Measurements from ENCODE around the gene DGKG. TPM values are rescaled to one million over a fixed set of nuclear protein-coding genes. Genes with fewer than 3 reads are reported as not detected.

DGKG gene
- total RNA-seq, 4 donors from 2014 or later: 0.84 to 5.8 (median 2.9) TPM

DNA sequence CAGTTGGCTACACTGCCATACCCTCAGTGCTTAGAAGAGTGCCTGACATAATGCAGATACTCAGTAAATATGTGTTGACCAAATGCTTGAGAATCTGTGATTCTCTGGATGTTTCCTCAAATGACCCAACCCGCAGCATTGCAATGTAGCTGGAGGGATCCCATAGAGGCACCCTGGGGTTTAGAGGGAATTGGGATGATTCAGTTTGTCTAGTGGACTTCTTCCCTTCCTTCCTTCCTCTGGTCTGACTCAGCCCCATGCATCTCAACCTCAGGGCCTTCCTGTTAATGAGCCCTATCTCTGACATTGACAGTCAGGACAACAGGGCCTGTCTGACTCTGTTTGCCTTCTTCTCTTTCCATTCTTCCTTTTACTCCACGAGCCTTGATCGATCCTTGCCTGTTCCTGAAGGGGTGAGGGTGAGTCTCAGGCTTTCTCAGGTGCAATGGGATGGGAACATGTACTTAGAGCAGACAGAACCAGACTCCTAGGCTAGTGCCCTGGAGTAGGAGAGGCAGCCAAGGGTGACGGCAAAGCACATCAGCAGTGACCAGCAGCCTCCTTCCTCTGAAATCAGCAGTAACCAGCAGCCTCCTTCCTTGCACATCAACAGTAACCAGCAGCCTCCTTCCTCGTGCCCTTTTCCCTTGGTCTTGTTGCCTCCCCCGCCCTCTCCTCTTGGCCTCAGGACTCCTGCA lies 78.2 kb downstream of the DGKG start:
- TF ChIP-seq, protein P1, sequence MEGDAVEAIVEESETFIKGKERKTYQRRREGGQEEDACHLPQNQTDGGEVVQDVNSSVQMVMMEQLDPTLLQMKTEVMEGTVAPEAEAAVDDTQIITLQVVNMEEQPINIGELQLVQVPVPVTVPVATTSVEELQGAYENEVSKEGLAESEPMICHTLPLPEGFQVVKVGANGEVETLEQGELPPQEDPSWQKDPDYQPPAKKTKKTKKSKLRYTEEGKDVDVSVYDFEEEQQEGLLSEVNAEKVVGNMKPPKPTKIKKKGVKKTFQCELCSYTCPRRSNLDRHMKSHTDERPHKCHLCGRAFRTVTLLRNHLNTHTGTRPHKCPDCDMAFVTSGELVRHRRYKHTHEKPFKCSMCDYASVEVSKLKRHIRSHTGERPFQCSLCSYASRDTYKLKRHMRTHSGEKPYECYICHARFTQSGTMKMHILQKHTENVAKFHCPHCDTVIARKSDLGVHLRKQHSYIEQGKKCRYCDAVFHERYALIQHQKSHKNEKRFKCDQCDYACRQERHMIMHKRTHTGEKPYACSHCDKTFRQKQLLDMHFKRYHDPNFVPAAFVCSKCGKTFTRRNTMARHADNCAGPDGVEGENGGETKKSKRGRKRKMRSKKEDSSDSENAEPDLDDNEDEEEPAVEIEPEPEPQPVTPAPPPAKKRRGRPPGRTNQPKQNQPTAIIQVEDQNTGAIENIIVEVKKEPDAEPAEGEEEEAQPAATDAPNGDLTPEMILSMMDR (IDR thresholded peaks at IDR 0.05): no peak
- ATAC-seq (ENCODE audit: low FRiP score) (no peak), DNase-seq (ENCODE audit: low spot score) (no peak)

DNA sequence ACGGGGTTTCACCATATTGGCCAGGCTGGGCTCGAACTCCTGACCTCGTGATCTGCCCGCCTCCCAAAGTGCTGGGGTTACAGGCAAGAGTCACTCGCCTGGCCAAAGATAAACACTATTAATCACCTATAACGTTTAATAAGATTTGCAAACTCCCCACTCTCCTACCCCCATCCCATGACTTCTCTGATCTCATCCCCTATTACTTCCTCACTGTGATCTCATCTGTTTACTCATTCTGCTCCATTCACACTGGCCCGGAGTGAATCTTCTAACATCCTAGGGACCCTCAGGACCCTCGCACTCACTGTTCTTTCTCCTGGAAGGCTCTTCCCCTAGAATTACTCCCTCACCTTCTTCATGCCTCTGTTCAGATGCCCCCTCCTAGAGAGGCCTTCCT lies 78.9 kb downstream of the DGKG start:
- ATAC-seq (ENCODE audit: low FRiP score) (no peak), DNase-seq (ENCODE audit: low spot score) (no peak)
- TF ChIP-seq, protein P1 (IDR thresholded peaks at IDR 0.05): no peak

DNA sequence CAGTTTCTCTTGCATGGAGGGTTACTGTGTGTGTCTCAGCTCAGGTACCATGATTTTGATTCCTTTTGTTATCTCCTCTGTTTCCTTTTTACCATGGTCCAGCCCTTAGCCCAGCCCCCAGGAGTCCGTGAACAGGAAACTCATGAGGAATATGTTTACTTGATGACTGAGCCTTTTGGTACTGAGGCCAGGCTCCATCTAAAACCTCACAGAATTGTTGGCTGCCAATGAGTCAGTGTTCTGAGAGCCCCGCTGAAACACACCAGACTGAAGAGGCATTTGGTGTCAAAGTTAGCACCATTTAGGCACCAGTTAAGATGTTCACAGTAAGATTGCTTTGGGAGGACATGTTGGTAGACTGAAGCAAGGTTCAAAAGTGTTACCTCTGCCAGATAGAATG lies 80.9 kb downstream of the DGKG start:
- TF ChIP-seq, protein P1 (IDR thresholded peaks at IDR 0.05): no peak
- no peak for ATAC-seq (ENCODE audit: low FRiP score)
- DNase-seq (ENCODE audit: low spot score): no peak

DNA sequence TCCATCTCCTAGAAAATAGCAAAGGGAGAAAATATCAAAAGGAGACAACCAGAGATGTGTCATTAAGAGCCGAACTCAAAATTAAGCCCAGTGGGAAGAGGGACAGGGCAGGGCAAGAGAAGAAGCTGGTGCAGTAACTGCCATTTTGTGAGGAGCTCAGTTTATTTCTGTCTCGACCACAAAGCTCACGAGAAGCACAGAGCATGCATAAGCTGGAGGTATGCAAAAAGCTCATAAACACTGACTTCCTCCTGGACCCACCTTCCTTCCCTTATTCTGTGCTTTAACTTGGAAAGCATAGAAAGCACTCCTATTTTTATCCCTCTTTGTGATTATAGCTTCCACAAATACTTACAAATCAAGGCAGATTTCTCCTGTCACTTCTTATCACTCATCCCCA lies 81.3 kb downstream of the DGKG start:
- DNase-seq (ENCODE audit: low spot score) (no peak), ATAC-seq (ENCODE audit: low FRiP score) (no peak)
- TF ChIP-seq, protein P1 (IDR thresholded peaks at IDR 0.05): no peak

DNA sequence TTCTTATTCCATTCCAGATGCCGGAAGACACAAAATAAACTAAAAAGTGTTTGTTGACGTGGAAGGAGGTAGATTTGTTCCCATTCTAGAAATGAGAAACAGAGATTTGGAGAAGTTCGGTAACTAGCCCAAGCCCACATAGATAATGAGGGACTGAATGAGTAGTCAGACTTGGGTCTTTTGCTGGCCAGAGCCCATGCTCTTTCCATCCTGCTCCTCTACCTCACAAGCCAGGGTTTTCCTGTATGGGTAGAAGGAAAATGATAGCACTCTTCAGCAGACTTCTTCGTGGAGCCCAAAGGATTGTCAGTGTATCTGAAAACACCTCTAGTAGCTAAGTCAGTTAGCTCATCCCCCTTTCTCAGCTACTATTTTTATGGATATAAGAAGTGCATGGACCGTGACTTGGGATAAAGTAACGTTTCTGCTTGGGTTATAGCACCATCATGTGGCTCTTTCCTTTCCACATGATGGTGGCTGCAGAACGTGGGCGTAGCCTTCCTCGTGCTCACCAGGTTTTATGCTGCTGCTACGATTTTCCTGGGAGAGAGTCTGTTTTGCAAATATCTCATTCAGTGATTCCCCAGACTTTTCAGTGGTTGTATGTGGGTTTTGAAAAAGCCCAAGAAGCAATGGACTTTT lies 84.6 kb downstream of the DGKG start:
- ATAC-seq (ENCODE audit: low FRiP score) (peak; percentile 77), DNase-seq (ENCODE audit: low spot score) (no peak)
- TF ChIP-seq, protein P1 (IDR thresholded peaks at IDR 0.05): no peak

DNA sequence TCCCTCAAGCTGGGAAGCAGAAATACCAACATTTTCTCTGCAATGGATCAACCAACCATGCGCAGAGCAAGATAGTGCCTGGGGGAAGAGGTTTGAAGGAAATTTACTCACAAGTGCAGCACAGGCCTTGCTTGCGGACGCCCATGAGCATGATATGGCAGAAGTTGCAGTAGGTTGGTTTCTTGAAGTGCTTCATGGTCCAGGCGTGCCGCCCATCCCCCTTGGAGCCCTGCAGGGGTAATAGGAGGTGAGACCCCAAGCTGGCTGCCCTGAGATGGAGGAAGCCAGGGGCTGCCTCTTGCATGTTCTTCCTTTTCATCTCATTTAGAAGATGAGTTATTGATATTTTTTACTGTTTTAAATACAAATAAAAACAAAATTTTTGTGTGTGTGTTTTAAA lies 86.6 kb downstream of the DGKG start:
- ATAC-seq (ENCODE audit: low FRiP score): no peak
- TF ChIP-seq, protein P1 (IDR thresholded peaks at IDR 0.05): no peak

DNA sequence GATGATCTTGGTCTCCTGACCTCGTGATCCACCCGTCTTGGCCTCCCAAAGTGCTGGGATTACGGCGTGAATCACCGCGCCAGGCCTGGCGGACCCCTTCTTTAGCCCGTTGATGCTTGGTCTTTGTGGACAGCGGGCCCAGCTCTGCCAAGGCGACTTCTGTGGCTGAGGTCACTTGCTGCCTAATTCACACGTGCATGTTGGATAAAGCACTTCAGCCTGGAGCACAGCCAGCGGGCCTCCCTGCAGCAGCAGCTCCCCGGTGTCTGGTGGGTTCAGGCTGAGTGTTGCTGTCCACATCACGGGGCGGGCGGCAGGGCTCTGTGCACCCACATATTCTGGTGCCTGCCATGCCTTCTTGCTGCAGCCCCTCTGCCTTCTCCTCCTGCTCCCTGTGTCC lies 88.4 kb downstream of the DGKG start:
- no peak for ATAC-seq (ENCODE audit: low FRiP score)
- DNase-seq (ENCODE audit: low spot score): no peak
- TF ChIP-seq, protein P1 (IDR thresholded peaks at IDR 0.05): no peak

More for the DNA sequence above, 86.6 kb downstream of the DGKG start:
- DNase-seq (ENCODE audit: low spot score): no peak

Measured in omental fat pad (tissue), 4 donors.